SIG-M5 treated with dmso at 0.1 percent for 504 hours (cell line): Measurements from ENCODE around the gene TSPAN32.
A peak's percentile ranks its signal among the peaks of the same experiment; 100 is the strongest.

ENCODE experiments used
- DNase-seq: peaks from one replicate; lab custom pipeline; 2025; ENCODE audit not compliant: unreplicated experiment; lab: John Stamatoyannopoulos, UW

Gene TSPAN32

DNA sequence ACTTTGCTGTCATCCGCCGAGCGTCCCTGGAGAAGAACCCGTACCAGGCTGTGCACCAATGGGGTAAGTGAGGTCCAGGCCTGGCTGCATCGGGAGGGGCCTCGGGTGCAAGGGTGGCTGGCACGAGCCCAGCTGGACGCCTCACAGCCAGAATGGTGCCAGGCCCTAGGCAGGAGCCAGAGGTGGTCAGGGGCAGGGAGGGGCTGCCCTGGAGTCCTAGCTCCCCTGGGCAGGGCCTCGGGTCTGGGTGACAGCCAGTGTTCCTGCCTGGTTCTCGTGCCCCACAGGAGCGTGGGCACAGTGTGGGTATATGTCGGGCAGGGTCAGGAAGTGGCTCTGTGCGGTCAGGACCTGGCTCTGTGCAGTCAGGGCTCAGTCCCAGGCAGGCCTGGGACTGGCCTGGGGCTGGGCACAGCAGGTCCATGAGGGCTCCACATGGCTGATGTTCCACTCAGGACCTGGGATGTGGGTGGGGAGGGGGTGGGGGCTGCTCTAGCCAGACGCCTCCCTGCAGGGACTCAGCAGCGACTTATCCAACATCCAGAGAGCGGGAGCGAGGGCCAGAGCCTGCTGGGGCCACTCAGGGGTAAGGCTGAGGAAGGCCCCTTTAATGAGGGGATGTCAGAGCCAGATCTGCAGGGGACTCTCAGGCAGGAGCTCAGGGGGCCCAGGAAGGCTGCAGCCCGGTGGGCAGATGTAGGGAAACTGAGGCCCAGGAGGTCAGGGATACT, 1.2 kb downstream of the TSPAN32 start:
- no peak for DNase-seq

DNA sequence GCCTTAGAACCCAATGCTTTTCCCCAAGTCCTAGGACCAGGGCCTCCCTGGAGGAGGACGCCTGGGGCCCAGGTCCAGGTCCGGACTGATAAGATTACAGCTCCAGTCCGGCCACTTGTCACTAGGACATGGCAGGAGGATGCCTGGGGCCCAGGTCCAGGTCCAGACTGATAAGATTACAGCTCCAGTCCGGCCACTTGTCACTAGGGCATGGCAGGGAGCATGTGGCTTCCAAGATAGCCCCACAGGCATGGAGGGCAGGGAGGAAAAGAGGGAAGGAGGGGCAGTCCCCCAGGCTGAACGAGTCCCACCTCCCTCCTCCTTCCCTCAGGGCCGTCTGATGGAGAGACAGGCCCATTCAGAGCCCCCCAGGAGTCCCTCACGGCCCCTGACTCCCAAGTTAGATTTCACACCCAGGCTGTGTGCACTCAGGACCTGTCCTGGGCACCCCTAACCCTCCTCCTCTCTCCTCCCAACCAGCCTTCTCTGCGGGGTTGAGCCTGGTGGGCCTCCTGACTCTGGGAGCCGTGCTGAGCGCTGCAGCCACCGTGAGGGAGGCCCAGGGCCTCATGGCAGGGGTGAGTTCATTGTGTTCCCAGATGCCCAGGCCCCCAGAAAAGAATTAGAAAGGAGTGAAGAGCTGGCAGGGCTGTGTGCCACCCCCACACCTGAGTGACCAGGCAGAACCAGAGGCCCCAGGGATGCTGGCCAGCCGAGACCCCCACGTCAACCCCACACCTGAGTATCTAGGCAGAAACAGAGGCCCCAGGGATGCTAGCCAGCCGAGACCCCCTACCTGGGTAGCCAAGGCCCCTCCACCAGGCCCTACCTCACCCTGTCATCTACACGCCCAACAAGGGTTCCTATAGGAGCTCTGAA, 2.1 kb downstream of the TSPAN32 start:
- no peak for DNase-seq

DNA sequence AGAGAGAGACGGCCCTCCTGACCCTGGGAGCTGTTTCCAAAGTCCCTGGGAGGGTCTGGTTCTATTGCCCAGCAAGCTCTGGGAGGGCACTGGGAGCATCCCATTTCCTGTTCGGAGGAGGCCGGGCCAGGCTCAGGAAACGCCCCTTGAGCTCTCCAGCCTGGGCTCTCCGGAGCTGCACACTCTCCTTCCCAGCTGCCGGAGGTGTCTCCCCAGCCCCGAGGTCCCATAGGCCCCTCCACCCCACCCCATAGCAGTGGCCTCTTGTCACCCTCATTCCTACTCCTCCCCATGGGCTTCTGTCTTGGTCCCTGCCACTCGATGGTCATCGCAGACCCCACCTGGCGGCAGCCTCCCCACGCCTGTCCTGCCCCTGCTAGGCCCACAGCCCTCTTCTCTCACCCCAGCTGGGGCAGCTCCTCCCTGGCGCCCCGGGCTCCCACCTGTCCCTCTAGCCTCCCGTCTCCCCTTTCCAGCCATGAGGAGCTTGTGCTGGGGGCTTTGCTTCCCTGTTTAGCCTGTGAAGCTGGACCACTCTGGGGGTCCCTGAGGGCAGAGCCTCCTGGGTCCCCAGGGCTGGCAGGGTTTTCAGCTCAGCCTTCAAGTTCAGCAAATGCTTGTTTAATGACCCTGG, 2.8 kb downstream of the TSPAN32 start:
- no peak for DNase-seq

DNA sequence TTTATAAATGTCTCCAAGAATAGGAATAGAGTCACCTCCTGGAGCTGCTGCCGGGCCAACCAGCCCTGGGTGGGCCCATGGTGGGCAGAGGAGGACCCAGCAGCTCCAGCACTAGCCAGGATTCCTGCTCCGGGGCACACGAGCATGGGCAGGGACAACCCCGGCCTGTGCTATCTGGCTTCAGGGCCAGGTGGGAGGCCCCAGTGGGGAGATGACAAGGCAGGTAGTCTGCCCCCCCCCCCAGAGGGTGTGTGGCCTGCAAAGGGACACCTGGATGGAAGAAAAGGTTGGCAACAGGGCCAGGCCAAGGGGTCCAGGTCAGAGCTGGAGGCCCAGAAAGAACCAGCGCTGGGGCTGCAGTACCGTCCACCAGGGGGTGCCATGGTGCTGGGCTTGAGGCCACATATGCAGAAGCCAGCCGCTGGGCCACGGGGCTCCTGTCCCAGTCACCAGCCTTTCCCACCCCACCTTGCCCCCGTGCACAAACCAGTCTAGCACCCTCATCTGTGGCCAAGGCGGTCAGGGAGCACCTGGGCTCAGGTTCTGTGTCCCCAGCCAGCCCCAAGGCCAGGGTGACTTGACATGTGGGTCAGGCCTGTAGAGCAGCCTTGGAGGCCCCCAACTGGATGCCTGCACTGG, 3.4 kb downstream of the TSPAN32 start:
- DNase-seq, result peak; percentile 28

DNA sequence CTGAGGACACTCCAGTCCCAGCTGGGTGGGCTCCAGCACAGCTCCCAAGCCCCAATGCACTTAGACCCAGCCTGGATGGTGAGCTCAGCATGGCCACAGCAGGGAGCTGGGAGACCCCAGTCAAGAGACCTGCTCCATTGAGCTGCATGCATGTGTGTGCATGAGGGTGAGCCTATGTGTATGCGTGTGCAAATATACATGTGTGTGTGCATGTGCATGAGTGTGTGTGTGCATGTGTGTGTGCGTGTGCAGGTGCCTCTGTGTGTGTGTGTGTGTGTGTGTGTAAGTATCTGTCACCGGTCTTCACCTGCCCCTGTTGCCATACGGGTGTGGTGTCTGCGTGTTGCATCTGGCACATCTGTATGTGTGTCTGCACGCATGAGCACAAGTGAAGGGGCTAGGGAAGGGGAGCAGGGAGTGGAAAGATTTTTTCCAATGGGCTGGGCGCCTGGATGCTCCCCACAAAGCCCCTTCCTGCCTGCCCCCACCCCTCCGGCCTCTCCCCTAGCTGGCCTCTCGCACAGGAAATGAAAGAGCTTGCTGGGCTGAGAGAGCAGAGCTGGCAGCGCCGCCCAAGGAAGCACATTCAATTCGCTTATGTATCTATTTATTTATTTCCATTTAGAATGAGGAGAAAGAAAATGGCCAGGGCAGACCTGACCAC, 4.1 kb downstream of the TSPAN32 start:
- DNase-seq, result no peak

DNA sequence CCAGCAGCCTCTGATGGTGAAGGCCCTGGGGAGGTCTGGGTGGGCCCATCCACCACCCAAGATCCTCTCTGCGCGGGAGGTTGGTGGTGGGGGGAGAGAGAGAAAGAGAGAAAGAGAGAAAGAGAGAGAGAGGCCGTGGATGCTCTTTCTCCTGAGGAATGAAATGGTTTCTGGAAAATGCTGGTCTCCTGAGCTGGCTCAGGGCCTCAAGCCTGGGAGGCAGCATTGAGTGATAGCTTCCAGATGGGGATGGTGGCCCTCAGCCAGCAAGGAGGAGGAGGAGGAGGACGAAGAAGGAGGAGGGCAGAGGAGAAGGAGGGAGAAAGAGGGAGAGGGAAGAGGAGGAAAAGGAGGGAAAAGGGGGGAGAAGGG, 4.6 kb downstream of the TSPAN32 start:
- DNase-seq, result no peak

DNA sequence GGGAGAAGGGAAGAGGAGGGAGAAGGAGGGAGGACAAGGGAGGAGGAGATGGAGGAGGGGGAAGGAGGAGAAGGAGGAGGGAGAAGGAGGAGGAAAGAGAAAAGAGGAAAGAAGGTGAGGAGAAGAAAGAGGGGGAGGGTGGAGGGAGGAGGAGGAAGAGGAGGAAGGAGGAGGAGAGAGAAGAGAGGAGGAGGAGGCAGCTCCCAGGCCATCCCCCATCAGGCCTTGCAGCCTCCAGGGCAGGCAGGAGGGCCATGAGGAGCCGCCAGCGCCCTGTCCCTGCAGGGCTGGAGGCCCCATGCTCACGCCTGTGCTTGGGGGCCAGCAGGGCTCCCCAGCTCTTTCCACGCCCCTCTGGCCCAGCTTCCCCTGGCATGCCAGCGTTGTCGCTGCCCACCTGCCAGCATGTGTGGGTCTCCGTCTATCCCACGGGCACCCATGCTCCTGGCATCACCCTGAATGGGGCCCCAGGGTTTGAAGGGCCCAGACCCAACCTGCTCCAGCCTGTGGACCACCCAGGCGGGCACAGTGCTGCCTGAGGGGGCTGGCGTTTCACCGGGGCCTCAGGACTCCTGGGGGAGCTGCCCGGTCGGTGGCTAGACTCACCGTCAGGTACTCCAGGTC, 5.2 kb downstream of the TSPAN32 start:
- no peak for DNase-seq

DNA sequence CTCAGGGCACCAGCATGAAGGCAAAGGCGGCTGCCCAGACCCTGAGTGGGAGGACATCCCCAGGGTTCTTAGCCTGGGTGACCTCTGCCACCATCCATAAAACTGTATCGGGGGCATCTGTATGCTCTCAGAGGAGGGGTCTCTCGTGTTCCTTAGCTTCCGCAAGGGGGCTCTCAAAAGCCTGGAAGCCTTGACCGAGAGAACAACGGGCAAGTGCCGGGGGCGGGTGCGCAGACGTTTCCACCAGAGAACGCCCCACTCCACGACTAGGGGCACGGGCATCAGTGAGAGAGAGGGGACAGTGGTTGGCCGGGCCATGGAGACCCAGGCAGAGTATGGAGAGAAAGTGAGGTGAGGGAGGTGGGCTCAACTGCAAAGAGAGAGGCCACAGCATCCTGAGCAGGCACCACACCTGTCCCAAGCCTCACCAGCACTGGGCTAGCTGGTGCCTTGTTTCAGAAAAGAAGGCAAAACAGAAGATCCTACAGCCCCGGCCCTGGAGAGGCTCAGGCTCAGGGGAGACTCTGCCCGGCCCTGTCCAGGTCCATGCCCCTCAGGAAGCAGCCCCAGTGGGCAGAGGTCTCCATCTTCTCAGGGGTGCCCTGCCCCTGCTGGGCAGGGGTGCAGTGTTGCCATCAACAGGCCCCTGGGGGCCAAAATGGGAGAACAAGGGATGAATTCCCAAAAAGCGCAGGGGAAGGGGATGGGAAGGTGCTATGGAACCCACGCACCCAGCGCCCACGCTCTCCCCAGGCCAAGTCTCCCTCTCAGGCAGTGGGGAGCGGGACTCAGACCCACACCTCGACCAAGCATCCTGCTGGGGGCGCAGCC, 5.9 kb downstream of the TSPAN32 start:
- DNase-seq, result no peak

DNA sequence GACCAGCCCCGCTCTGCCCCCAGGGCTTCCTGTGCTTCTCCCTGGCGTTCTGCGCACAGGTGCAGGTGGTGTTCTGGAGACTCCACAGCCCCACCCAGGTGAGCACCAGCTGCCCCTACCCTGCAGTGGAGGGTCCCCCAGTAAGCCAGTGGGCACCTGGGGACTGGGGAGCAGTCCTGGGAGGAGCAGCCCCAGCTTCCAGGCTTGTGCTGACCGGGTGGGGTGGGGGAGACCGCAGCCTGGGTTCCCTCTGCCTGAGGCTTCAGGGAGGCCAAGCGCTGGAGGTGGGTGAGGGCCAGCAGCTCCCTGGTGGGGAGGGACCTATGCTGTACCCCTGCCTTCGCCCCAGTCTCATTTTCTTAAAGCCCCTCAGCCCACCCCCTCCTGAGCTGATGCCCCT, 6.9 kb downstream of the TSPAN32 start:
- DNase-seq, result no peak

DNA sequence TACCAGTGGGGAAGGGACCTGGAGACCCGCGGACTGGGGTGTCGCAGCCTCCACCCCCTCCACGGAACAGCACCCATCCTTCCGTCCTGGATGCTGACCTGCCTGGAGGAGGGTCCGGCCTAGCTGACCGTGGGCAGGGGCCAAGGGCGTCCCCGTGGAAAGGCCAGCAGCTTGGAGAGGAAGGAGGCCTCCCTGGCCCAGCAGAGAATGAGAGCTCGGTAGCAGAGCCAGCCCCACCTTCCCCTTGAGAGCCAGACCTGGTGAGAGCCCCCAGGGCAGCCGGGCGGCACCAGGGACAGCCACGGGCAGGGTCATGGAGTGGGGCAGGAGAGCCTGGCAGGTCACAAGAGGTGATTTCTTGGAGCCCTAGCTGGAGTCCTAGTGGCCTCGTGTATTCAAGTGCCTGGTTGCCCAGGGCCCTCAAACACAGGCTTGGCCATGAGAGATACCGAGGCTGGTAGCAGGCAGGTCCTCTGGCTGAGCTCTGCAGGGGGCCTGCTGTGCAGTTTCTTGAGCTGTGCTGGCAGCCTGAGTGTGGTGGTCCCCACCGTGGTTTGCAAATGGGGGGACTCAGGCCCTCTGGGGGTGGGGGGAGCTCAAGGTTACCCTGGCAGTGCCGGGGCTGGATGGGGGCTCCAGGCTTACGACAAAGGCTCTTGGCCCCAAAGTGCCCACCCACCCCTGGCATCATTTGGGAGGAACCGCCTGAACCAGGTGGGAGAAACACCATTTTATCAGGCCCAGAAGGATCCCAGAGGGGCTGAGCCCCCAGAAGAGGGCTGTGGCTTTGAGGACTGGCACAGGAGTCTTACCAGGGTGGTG, 7.6 kb downstream of the TSPAN32 start:
- no peak for DNase-seq

DNA sequence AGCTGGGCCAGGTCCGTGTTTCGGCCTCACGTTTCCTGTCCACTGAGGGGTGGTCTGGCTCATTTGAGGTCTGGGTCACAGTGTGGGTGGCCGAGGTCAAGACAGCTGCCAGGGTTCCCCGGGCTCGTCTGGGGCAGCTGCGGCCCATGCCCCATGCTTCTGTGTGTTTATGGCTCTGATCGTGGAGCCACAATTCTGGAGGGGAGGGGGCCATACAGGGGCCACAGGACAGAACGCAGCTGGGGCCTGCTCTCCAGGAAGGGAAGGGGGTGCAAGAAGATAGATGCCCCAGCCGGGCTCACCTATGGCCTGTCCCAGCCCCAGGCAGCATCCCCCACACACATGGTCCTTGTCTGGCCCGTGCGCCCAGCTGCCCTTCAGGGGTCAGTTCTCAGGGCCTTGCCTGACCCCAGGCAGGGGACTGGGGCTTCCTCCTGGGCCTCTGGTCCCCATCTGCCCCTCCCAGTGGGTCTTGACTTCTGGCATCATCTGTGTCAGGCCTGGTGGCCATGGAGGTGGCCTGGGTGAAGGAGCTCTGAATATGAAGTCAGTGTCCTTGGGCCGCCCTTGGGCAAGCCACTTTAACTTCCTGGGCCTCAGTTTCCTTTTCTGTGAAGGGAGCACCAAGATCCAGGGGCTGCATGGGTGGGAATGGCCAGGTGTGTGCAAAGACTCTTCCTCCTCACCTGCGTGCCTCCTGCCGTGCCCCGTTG, 8.4 kb downstream of the TSPAN32 start:
- DNase-seq, result no peak

DNA sequence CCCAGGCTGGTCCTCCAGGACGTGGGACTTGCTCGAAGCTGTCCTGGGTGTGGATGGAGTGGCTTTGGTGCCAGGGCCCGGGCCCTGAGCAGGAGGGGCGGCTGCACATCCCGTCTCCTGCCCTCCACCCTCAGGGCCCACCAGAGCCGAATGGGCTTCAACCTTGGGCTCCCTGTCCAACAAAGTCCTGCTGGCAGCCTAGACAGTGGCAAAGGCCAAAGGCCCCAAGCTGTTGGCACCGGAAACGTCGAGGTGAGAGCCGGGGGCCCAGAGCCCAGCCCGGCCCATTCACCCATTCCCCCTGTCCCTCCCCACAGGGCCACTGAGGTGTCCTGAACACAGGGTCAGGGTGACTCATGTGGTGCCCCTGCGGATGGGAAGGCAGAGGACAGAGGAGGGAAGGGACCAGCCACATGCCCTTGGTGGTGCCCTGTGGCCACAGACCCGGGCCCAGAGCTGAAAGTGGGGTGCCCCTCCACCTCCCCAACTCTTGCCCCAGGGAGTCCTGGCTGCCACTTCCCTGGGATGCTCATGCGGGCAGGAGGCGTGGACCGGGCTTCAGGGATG, 9.1 kb downstream of the TSPAN32 start:
- DNase-seq, result no peak

DNA sequence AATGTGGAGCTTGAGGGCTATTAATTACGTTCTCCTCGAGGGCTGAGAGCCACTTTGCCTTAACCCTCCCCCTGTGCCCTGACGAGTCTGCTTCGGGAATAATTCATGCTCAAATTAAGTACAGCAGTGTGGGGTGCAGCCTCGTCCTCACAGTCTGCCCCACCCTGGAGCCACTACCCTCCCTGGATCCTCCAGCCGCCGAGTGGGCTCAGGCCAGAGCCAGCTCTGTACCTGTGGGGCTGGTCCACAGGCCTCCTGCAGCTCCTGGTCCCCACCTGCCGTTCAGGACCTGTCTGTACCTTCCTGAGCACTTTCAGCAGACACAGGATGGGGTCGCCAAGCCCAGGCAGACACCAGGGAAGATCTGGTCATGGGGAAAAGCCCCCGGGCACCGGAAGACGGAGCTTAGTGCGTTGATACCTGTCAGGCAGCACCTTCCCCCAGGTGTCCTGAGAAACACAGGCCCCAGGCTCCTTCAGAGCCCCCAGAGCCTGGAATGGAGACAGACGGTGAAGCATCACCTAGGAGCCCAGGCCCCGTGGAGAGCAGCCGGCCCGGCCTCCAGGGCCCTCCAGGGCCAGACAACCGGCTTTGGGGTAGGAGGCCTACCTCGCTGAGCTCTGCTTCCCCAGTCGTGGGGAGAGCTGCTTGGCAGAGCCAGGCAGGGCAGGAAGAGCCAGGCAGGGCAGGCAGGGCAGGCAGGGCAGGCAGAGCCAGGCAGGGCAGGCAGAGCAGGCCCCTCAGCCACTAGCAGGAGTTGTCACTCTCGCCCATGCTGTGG, 9.7 kb downstream of the TSPAN32 start:
- no peak for DNase-seq

DNA sequence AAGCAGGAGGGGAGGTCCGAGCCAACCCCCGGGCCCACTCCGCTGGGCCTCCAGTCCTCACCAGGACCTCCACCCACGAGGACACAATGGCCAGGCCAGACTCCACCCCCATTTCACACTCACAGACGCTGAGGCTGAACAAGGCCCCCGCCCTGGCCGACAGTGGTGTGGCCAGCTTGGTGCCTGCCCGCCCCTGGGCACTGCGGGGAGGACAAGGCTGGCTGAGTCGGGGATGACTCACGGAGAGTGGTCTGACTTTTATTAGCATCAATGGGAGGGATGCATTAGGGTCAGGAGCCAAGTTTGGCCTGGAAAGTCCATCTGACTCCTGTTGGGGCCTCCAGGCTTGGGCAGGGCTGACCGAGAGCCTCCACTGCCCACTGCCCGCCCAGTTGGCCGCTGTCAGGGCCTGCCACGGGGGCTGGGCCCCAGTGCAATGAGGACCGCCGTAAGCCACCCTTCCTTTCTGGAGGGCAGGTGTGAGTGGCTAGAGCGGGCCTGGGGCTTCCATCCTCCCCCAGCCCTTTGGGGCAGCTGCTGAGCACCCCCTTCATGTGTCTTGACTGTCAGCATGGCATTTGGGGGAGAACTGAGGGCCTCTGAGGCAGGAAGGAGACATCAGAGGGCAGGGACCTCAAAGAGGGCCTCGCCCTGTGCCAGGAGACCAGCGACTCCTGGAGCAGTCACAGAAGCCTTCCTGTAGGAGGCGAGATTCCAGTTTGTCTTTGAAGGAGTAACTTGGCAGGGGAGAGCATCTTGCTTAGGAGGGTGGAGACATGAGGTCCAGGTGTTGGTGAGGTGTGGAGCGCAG, 10.6 kb downstream of the TSPAN32 start:
- DNase-seq, result no peak

DNA sequence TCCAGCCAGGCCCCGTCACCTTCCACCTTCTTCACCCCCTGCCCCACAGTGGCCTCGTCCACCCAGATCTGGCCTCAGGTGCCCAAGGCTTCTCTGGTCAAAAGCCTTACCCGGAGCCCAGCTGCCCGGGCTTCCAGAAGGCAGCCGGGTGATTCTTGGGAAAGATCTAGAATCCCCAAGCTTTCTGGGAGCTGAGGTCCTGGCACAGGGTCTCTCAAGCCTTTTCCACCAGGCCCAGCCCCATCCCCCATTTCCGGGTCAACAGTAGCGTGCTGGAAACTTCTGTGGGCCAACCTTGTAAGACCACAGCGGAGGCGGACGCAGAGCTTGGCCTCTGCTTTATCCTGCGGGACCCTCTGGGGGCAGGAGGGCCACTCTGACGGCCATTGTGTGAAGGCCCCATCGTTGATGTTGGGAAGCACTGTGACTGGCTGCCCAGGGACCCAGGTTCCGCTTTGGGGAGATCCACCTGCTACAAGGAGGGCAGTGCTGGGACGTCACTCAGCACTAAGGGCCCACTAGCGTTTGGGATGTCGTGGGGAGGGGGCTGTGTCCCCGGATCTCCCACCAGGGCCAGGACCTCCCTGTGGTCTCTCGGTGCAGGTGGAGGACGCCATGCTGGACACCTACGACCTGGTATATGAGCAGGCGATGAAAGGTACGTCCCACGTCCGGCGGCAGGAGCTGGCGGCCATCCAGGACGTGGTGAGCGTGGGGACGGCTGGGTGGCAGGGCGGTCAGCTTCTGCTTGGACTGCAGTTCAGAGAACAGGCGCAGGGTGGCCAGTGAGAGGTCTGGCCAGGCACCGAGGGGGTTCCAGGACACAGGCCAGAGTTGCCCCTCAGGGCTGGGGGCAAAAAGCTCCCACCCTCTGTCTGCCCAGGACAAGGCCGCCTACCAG, 11.5 kb downstream of the TSPAN32 start:
- DNase-seq, result no peak
